GM21737 (cell line): ENCODE results near the gene ANTXR2.
"Not testable (repeated sequence)": the region's sequence is repeated elsewhere in the genome, so short reads cannot be mapped to it uniquely, and the experiment has no call there.

Experiments used
- ATAC-seq: cut with Tn5 transposase; IDR thresholded peaks from one replicate; pipeline ENCODE4 v1.9.1; 2021; ENCODE audit warnings: mild to moderate bottlenecking, moderate library complexity; ENCODE audit not compliant: unreplicated experiment

The ANTXR2 gene

DNA sequence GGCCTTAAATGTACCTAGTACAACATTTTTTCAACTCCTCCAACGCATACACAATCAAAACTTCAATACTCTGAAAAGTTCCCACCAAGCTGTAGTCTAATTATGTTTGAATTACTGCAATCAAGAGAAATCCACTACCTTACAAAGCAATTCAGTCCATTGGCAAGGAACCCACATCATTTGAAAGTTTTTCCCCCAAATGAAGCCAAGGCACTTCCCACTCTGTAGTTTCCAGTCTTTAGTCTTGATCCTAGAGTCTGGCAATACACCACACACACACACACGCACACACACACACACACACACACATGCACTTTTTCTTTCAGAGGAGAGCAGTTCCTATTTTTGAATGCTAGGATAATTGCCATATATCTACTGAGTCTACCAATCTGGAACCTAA lies 79.6 kb downstream of the ANTXR2 start:
- ATAC-seq, result no peak

DNA sequence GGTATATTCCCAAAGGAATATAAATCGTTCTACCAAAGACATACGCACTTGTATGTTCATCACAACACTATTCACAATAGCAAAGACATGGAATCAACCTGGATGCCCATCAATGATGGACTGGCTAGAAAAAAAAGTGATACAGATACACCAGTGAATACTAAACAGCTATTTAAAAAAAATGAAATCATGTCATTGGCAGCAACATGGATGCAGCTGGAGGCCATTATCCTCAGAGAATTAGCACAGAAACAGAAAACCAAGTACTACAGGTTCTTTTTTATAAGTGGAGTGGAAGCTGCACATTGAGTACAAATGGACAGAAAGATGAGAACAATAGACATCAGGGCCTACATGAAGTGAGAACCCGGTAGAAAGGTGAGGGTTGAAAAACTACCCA lies 81.4 kb downstream of the ANTXR2 start:
- no peak for ATAC-seq

DNA sequence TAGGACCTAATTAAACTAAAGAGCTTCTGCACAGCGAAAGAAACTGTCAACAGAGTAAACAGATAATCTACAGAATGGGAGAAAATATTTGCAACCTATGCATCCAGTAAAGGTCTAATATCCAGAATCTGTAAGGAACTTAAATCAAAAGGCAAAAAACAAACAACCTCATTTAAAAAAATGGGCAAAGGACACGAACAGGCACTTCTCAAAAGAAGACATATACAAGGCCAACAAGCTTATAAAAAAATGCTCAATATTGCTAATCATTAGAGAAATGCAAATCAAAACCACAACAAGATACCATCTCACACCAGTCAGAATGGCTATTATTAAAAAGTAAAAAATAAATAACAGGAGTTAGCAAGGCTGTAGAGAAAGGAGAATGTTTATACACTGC lies 81.9 kb downstream of the ANTXR2 start:
- not testable (repeated sequence) for ATAC-seq

DNA sequence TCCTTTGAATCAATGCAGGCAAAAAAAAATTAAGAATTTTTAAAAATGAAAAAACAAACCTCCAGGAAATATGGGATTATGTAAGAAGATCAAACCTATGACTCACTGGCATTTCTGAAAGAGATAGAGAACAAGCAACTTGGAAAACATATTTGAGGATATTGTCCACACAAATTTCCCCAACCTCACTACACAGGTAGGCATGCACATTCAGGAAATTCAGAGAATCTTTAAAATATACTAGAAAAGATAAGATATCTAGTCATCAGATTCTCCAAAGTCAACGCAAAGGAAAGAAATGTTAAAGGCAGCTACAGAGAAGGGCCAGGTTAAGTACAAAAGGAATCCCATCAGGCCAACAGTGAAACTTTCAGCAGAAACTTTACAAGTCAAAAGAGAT lies 85.6 kb downstream of the ANTXR2 start:
- ATAC-seq, result no peak

DNA sequence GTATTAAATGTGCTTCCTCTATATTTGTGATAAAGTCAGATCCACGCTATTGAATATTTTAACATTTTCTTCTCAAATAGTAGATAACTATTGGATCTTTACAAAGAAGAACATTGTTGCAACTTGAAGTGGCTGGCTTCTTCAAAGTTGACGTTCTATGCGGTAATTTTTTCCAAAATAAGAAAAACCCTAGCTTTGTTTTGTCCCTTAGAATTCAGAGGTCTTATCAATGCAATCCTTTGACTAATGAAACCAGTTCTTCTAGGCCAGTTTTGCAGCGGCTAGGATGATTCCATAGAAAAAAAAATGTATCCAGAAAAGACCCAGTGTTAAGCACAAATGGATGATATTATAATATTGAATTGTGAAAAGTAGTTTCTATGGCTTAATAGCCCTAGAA lies 89.6 kb downstream of the ANTXR2 start:
- ATAC-seq, result no peak

DNA sequence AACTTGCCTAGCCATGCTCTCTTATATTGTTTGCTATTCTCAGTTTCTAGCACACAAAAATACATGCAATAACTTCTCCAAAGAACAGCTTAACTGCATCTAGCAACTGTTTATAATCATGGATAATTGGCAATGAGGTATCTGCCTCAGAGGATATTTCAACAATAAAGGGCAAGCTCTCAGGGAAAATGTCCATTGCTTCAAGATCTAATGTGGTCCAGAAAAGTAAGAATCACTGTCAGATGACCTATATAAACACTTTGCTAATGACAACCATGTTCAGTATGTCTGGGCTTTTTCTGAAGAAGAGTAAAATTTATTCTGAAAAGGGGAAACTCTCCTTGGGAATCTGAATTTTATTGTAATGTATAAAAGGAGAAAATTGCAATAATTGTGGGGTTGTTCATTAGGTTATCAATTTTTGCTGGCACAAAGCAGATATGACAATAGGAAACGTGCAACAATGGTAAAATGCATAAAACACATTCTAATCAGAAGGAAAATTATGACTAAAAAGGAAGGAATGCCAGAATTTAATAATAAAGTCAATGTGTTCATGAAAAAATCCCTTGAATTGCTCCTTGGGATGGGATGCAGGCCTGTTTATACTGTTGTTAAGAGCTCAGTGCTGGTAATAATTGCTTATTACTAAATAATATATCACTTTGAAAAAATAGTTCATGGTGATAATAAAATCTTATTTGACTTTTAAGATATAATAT lies 90.3 kb downstream of the ANTXR2 start:
- no peak for ATAC-seq

DNA sequence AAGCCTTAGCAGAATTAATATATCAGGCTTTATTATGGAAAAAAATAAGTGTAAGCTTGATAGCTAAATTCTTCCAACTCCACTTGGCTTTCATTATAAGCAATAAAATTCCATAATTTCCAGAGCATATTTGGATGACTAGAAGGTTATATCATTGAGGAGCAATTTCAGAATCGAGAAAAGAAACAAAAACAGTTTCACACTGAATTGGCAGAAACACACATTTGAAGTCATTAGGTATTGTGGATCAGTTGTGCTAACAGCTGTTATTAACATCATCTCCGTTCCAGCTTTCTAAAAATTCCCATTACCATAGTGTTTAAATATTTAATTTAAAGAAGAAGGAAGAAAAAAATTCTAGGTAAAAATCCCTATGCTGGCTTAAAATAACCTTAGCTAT lies 92.6 kb downstream of the ANTXR2 start:
- ATAC-seq, result no peak

DNA sequence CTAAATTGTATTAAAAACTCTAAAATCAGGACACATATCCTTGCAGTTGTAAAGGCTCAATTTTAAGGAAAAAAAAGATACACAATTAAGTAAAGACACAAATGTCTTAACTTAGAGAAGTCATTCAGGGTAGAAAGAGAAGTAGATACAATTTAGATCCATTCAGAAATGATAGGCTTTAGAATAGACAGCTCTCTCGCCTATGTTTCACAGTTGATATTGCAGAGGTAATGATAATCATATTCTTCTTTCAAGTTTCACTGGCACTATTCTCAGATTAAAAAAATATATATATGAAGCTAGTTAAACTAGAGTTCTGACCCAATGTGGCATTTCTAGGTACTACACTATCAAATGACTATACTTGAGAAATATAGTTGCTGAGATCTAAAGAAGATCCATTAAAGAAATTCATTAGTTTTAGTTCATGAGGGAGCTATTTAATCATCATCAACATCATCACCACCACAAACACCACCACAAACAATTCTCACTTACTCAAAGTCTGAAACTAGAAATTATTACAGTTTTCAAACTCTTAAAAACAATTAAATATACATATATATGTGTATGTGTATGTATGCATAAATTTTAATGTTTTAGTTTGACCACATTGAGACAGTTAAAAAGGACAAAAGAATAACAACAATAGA lies 93.1 kb downstream of the ANTXR2 start:
- no peak for ATAC-seq

DNA sequence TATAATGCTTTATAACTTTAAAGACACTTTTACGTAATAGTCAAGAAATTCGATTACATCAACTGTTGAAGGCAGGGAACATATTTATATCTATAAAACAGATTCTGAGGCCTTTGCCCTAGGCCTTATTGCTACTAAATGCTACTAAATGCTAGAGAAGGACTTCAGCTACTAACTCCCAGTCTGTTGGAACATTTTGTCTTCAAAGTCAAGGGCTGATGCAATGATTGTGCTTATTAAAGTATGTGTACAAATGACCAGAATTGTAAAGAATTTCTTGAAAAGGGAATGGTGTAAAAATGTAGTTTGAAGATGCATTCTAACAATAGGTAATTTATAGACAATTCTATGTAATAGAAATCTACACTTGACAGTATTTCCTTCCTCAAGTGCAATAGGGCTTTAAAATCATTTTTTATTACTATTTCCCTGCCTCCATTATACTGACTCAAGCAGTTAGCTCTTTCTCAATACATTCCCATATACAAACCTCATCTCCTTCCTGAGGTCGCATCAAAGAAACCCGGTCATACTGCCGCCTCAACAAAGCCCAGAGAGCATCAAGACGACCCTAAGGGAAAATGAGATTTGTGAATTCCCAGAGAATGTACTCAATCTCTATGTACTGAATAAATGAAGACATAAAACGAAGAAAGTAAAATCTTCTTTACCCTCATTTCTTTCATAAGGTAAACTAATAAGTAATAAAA lies 95.7 kb downstream of the ANTXR2 start:
- ATAC-seq, result no peak

DNA sequence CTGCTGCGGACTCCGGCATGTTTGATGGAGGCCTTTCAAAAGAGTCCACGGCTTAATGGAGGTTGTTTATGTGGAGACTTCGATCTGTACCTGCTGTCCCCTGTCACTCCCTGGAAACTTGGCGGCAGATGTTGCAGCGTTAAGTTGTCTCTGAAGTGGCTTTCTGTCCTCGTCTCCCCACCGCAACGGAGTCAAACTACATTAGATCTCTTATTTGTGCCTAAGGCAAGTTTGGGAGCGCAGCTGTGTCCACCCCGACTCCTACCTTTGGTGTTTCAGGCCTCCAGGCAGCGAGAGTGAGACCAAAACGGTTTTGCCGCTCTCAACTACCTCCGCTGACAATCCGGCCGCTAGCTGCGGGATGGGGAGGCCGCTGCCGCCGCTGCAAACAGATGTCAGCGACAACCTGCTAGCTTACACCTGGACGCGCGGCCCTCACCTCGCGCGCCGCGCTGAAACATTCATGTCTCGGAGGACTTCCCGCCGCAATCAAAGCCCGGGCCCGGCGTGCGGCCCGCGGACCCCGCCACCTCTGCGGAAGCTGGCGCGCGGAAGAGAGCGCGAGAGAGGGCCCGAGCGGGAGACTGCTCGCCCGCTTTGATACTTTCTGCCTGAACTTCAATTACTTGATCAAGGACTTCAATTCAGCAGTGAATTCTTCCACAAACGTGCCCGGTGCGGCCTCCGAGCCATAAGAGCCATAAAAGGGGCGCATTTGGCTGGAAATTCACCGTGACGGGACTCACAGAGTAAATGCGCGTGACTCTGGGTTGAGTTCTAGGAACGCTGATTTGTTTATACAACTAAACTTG lies 108.4 kb downstream of the ANTXR2 start:
- ATAC-seq, result no peak

DNA sequence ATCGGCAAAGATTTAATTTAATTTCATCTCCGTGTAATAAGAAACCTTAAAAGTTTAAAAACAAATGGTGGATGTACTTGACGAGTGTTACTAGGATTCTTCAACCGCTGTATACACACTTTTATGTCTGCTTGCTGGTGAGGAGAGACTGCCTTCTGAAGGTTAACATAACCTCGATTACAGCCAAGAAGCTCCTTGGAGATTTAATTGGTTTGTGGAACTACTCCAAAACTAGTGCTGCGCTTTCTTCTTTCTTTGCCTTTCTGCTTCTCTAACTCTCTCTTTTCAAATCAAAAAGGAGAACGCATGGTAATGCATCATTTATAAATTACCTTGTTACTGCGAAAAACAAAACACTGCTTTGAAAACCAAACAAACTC lies 109.0 kb downstream of the ANTXR2 start:
- no peak for ATAC-seq

DNA sequence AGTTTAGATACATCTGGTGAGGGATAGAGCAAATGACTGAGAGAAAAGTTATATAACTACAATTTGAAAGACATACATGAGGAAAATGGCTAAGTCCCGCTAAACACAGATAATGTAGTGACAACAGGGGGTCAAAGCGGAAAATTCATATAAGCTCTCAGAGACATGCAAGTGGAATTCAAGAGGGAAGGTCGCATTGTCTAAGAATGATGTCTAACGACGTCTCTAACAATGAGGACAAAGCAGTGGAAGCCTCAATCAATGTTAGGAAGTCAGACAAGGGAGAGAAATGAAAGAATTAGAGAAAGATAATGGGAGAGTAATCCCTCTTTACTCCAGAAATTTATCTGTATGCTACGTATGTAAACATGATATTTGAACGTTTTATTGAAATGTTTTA lies 113.4 kb downstream of the ANTXR2 start:
- ATAC-seq, result no peak

DNA sequence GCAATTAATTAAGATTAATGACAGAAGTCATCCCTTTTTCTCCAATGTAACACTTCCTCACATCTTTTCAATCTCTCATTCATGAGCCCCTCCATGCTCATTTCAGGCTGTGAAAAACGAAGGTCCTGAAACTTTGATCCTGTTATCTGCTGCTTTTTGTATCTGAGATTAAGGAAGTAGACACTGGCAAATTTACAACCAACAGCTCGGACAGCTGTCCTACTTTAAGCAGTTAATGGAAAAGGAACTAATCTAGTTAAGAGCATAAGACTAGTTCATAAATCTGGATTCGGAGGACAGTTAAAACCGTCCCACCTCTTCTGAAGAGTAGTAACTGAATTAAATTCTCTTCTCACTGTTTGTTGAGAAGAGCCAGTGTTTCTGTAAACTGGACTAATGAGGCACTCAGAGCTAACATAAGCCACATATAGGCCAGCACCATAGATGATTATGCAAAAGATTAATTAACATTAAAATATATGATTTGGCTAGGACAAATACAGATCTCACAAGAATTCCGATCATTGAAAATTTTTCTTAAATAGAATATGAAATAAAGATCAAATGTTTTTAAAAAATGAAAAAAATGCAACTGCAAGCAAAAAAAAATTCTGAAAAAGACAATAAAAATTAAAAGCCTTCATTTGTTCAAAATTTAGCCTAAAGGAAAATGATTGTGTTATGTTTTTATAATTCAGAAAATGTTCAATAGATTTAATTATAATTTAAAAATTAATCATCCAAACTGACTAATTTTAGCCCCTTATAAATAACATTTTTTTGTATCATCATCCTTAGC lies 114.4 kb downstream of the ANTXR2 start:
- ATAC-seq, result no peak

DNA sequence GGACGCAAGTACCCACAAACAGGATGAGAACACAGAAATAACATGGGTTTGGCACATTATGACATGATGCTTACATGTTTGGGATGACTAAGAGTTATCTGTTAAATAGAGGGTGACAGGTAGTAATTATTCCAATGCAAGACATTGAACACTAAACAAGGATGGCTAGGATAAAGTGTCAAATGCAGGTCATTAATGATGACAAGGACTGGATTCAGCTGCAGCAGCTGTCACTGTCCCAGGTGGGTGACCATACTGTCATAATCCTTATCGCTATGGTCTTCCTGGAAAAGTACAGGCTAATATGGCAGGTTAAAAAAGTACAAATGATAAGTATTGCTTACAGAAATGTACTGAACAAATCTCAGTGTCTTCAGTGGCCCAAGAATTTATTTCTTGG lies 123.9 kb downstream of the ANTXR2 start:
- no peak for ATAC-seq

DNA sequence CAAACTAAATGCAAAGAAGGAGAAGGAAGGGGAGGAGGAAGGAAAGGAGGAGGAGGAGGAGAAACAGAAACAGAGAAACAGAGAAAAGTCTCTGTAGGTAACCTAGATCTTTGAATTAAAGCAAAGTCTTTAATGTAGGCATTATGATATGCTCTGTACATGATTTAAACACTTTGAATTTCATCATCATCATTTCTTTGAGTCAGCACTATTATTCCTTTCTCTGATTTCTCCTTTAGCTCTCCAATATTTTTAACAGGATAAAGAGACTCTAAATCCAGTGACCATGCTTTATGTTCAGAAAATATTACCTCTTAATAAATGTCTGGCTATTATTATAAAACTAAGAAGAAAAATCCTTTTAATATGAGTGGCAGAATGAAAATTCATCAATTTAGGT lies 124.3 kb downstream of the ANTXR2 start:
- no peak for ATAC-seq

DNA sequence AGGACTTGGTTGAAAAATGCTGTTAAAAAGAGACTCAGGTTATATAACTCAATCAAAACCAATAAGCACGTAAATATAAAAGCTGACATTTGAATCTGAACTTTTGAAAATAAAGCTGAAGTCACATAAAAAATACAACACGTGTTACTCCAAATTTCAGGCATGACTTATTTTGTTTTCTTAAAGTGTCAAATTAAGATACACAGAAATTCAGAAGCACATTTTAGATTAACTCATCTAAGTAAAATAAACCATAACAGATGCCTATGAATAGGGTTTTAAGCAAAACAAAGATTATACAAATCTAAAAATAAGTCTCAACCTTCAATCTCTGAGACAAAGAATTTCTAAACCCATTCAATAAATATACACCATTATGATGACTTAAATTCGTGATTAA lies 124.8 kb downstream of the ANTXR2 start:
- no peak for ATAC-seq

DNA sequence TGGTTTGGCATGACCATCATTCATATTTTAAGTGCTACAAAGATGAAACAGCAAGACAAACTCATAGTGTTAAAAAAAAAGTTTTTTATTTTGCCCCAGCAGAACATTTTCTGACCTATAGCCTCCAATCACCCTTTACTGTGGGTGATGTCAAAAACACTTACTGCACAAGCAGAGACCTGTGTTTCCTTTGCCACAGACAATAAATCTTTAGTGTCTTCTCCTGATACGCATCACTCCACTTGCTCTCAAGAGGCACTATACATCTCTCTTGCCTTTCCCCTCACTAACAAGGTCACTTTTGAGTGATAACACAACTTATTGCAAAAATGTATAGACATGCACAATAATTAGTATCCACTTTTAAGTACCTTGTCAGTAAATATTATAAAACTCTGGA lies 125.6 kb downstream of the ANTXR2 start:
- ATAC-seq, result no peak

DNA sequence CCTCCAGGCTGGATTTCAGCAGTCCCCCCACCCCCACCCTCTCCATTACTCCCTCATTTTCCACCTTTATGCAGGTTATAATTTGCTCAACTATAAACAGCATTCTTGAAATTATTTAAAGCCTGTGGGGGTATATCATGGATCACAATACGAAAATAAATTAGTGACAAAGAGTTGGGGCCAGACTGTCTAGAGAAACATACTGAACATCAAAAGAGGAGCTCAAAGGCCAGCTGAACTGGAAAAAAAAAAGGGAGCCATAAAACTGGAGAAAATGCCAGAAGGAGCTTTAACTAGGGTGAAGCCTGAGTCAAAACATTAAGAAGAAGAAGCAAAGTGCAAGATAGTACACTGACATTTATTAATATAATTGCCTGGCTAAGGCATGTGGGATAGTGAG lies 137.8 kb downstream of the ANTXR2 start:
- no peak for ATAC-seq

DNA sequence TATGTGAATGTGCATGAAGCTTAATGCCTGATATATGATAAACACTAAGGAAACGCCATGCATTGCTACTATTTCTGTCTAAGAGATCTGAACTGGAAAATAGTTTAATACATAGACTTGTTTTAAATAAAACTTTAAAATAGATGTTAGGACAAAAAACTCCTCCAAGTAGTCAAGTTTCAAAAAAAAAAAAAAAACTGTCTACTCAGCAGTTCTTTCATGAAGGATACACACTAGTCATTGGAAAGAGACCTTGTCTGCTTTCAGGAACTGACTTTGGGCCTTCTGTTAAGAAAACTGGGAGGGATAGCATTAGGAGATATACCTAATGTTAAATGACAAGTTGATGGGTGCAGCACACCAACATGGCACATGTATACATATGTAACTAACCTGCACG lies 138.4 kb downstream of the ANTXR2 start:
- ATAC-seq, result no peak

DNA sequence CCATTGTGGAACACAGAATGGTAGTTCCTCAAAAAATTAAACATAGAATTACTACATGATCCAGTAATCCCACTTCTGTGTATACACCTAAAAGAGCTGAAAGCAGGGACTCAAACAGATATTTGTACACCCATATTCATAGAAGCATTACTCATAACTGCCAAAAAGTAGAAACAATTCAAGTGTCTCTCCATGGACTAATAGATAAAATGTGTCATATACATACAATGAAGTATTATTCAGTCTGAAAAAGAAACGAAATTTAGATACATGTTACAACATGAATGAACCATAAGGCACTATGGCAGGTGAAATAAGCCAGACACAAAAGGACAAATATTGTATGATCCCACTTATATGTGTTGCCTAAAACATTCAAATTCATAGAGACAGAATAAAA lies 145.1 kb downstream of the ANTXR2 start:
- no peak for ATAC-seq

DNA sequence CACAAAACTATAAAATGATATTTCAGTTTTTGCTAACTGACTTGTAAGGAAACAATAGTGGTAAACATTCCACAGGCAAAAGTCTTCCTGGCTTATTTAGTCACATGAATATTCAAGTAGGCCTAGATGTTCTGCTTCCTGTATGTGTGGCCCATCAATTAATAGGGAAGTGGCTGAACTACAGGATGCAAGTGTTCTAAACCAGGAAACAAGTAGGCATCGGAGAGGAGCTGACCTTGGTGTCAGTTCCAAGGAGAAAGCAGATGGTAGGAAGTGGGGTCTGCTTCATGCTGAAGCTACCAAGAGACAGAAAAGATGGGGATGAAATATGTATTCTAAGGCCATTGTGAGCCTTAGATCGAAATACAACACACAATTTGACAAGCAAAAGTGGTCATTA lies 149.7 kb downstream of the ANTXR2 start:
- no peak for ATAC-seq
